Calu3 (cell line): Measurements from ENCODE around the gene MAP7D3. TPM values are rescaled to one million over a fixed set of nuclear protein-coding genes. Genes with fewer than 3 reads are reported as not detected.

ENCODE experiments used
- BruUV-seq: library from RNA; stranded (reverse); fragments of 400-500 nt; replicated peaks from 2 replicates; lab custom pipeline; 2021; lab: Mats Ljungman, UMichigan
- CTCF ChIA-PET: fragments of 300-600 bp; sonication (Branson Sonifier 250); formaldehyde crosslinking; loops from one replicate; lab custom pipeline; 2022; ENCODE audit warnings: antibody characterized with exemption; lab: Charles Lee
- DNase-seq: peaks from one replicate; pipeline ENCODE4 v3.0.0; 2022
- H3K27ac Mint-ChIP-seq: one replicate; pipeline ENCODE4 v1.8.0; 2022; ENCODE audit warnings: mixed read lengths; ENCODE audit not compliant: unreplicated experiment
- H3K27me3 Mint-ChIP-seq: one replicate; pipeline ENCODE4 v1.8.0; 2022; ENCODE audit warnings: mixed read lengths; ENCODE audit not compliant: unreplicated experiment
- H3K36me3 Mint-ChIP-seq: one replicate; pipeline ENCODE4 v1.8.0; 2022; ENCODE audit warnings: mild to moderate bottlenecking, moderate library complexity, mixed read lengths; ENCODE audit not compliant: insufficient read depth, unreplicated experiment
- H3K4me1 Mint-ChIP-seq: one replicate; pipeline ENCODE4 v1.8.0; 2022; ENCODE audit warnings: mild to moderate bottlenecking, low read depth, mixed read lengths; ENCODE audit not compliant: unreplicated experiment
- H3K4me3 Mint-ChIP-seq: one replicate; pipeline ENCODE4 v1.8.0; 2022; ENCODE audit warnings: mild to moderate bottlenecking, low read depth, moderate library complexity, mixed read lengths; ENCODE audit not compliant: unreplicated experiment
- H3K9me3 Mint-ChIP-seq: one replicate; pipeline ENCODE4 v1.8.0; 2022; ENCODE audit warnings: low read depth, mixed read lengths; ENCODE audit not compliant: unreplicated experiment
- CTCF ChIP-seq: fragments of 200-600 bp; IDR thresholded peaks from one replicate; pipeline ENCODE4 v1.8.0; 2022; ENCODE audit warnings: antibody characterized with exemption; ENCODE audit not compliant: unreplicated experiment
- intact Hi-C: fragments of 100-400 bp; cut with micrococcal nuclease; formaldehyde crosslinking; loops from one replicate; pipeline ENCODE4 v1.10.0; 2022; ENCODE audit not compliant: unreplicated experiment
- total RNA-seq: library from RNA; stranded (reverse); gene quantifications from 2 replicates; pipeline ENCODE4 v1.2.3, GENCODE V29; 2022

MAP7D3 gene
- total RNA-seq, 1 experiment from 2014 or later: 8.0 TPM

GRCh38 chrX:136198678-136199243 is 52.4 kb downstream of the MAP7D3 start:
- no peak for DNase-seq
- CTCF ChIA-PET: no interaction called here
- no peaks in the 10 kb centered on the region for H3K36me3 Mint-ChIP-seq
- no peak for TF ChIP-seq CTCF
- BruUV-seq: no TSS peak
- no peaks in the 10 kb centered on the region for H3K27me3 Mint-ChIP-seq
- no peak overlapping the region for H3K27ac Mint-ChIP-seq
- no peak overlapping the region for H3K4me3 Mint-ChIP-seq
- peaks cover 7% of the 10 kb centered on the region for H3K4me1 Mint-ChIP-seq
- intact Hi-C loops: no loop called here
- no peaks in the 10 kb centered on the region for H3K9me3 Mint-ChIP-seq

- Mint-ChIP-seq H3K36me3 (no peaks in the 10 kb centered on the region), H3K27ac (no peak overlapping the region), H3K27me3 (no peaks in the 10 kb centered on the region), H3K4me3 (no peak overlapping the region), H3K9me3 (no peaks in the 10 kb centered on the region), H3K4me1 (peaks cover 14% of the 10 kb centered on the region)
- no peak for DNase-seq
- CTCF ChIA-PET: no interaction called here
- intact Hi-C loops: no loop called here
- no peak for TF ChIP-seq CTCF
- no TSS peak for BruUV-seq
Observed at GRCh38 chrX:136198010-136198409, 53.2 kb downstream of the MAP7D3 start.

- TF ChIP-seq CTCF: no peak
- no peak overlapping the region for H3K4me3 Mint-ChIP-seq
- H3K27me3 Mint-ChIP-seq: no peaks in the 10 kb centered on the region
- H3K36me3 Mint-ChIP-seq: no peaks in the 10 kb centered on the region
- no TSS peak for BruUV-seq
- intact Hi-C loops: no loop called here
- CTCF ChIA-PET: interaction anchor here (1.0 to 1.1 kb wide), 2 partner anchors 13 to 132 kb away, joined by 3 read pairs; no protein-coding TSS in a partner anchor
- H3K27ac Mint-ChIP-seq: no peak overlapping the region
- H3K4me1 Mint-ChIP-seq: peaks cover 14% of the 10 kb centered on the region
- no peak for DNase-seq
- H3K9me3 Mint-ChIP-seq: no peaks in the 10 kb centered on the region
Observed at GRCh38 chrX:136196691-136197155, 54.5 kb downstream of the MAP7D3 start.

- BruUV-seq: no TSS peak
- H3K27me3 Mint-ChIP-seq: no peaks in the 10 kb centered on the region
- TF ChIP-seq CTCF: no peak
- DNase-seq: no peak
- intact Hi-C loops: no loop called here
- CTCF ChIA-PET: no interaction called here
- H3K27ac Mint-ChIP-seq: no peak overlapping the region
- H3K36me3 Mint-ChIP-seq: no peaks in the 10 kb centered on the region
- H3K4me3 Mint-ChIP-seq: no peak overlapping the region
- no peaks in the 10 kb centered on the region for H3K9me3 Mint-ChIP-seq
- peaks cover 14% of the 10 kb centered on the region for H3K4me1 Mint-ChIP-seq
Observed at GRCh38 chrX:136195247-136195646, 56.0 kb downstream of the MAP7D3 start.
